Astrocyte of the hippocampus (primary cell): ENCODE measurements around the gene DIO3.
"Not testable (repeated sequence)": the region's sequence is repeated elsewhere in the genome, so short reads cannot be mapped to it uniquely, and the experiment has no call there.

ENCODE experiments used
- DNase-seq: peaks from one replicate; pipeline ENCODE4 v3.0.0; 2011; ENCODE audit warnings: low read depth, low spot score

DIO3 gene

GRCh38 chr14:101542391-101542790 lies 18.9 kb upstream of the DIO3 start:
- DNase-seq: no peak

GRCh38 chr14:101543814-101544213 lies 17.5 kb upstream of the DIO3 start:
- DNase-seq: no peak

DNA sequence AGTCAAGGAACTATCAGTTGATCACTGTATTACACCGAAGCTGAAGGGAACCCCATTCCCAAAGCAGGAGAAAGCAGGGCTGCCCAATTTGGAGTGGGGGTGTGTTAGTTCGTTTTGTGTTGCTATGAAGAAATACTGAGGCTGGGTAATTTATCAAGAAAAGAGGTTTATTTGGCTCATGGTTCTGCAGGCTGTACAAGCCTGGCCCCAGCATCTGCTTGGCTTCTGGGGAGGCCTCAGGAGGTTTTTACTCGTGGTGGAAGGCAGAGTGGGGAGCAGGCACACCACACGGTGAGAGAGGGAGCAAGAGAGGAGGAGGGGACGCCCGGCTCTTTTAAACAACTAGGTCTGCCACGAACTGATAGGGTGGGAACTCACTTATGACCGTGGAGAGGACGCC lies 16.7 kb upstream of the DIO3 start:
- no peak for DNase-seq

- no peak for DNase-seq
Measured at GRCh38 chr14:101546706-101547105, 14.6 kb upstream of the DIO3 start.

DNA sequence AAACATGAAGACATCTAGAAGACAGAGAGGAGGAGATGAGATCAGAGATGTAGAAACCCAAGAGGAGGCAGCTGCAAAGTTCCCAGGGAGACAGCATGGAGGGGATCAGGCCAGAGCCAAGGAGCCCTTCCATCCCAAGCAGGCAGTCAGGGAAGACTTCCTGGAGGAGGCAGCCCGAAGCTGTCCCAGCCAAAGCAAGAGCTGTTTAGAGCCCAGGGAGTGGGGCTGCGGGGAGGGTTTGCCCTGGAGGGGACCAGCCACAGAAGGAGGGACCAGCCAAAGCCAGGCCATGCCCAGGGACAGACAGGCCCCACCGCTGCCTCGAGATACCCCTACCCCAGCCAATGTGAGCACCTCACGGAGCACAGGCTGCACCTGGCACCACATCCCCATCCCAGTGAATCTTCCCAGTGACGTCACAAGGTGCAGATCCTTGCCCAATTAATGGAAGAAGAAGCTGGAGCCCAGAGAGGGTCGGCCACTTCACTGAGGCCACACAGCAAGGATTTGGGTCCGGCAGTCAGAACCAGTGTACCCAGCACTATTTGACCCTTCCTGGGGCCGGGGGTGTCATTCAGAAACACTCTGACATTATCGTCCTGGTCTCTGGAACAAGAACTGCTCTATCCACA lies 14.1 kb upstream of the DIO3 start:
- DNase-seq: no peak

DNA sequence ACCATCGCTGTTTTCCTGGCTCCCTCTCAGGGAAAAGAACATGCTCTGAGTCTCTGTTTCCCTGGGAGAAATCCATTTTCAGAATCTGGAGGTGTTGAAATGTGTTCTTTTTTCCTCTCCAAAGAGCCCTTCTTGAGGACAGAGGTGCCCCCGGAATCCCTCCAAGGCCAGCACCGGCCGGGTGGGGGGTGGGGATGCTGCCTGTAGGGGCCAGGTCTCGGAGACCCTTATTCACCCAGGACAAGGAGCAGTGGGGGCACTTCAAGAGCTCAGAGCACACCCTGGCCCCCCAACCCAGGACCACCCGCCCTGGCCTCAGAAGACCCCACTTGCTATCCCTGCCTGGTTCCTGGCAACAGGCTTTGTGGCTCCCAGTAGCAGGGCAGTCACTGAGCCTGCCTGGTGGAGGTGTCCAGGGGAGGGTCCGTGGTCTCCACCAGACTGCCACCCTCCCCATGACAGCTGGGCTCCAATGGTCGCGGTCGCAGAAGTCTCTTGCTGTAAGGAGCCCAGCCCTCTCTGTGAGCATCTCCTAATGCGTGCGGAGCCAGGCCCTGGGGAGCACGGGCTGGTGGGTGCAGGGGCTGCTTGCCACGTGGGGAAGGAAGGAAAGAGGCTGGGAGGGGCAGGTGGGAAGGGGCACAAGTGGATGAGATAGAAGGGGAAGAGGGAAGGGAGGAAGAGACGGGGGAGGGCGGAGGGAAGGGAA lies 13.2 kb upstream of the DIO3 start:
- DNase-seq: no peak

- no peak for DNase-seq
Measured at GRCh38 chr14:101548710-101549109, 12.6 kb upstream of the DIO3 start.

- no peak for DNase-seq
Measured at GRCh38 chr14:101549154-101549553, 12.1 kb upstream of the DIO3 start.

- not testable (repeated sequence) for DNase-seq
Measured at GRCh38 chr14:101550202-101550912, 10.9 kb upstream of the DIO3 start.

- no peak for DNase-seq
Measured at GRCh38 chr14:101551729-101552595, 9.3 kb upstream of the DIO3 start.

- DNase-seq: no peak
Measured at GRCh38 chr14:101552786-101553231, 8.5 kb upstream of the DIO3 start.

DNA sequence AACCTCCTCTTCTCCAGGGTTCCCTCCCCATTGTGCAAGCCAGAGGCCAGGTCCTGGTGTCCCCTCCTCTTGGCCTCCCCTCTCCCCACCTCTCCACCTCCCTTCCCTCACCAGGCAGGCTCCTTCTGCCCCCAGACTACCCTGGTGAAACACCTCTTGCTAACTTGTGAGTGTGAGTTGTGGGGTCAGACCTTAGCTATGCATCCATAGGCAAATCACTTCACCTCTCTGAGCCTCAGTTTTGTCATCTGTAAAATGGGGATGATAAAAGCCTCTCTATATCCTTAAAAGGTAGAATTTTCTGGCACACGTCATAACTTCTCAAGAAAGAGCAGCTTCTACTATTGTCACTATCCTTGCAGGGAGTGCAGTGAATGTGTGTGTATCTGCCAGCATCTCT lies 7.9 kb upstream of the DIO3 start:
- DNase-seq: no peak

- no peak for DNase-seq
Measured at GRCh38 chr14:101553931-101554330, 7.4 kb upstream of the DIO3 start.

- DNase-seq: no peak
Measured at GRCh38 chr14:101554991-101555668, 6.2 kb upstream of the DIO3 start.

GRCh38 chr14:101555669-101556043 lies 5.6 kb upstream of the DIO3 start:
- not testable (repeated sequence) for DNase-seq

DNA sequence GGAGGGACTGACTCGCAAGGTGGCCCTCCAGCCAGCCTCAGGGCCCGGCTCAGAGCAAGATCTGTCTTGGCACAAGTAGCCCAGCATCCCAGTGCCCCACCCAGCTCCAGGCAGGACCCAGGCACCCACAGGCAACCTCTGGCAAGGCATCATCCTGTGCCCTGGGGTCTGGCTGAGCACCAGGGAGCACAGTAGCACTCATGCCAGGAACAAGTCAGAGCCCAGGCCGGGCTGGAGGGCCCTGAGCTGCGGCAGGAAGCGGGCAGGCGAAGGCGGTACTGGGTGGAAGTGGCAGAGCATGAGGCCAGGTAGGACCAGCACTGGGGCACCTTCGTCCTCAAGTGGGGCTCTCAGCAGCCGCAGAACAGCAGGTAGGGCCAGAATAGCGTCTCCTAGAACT lies 5.2 kb upstream of the DIO3 start:
- no peak for DNase-seq

DNA sequence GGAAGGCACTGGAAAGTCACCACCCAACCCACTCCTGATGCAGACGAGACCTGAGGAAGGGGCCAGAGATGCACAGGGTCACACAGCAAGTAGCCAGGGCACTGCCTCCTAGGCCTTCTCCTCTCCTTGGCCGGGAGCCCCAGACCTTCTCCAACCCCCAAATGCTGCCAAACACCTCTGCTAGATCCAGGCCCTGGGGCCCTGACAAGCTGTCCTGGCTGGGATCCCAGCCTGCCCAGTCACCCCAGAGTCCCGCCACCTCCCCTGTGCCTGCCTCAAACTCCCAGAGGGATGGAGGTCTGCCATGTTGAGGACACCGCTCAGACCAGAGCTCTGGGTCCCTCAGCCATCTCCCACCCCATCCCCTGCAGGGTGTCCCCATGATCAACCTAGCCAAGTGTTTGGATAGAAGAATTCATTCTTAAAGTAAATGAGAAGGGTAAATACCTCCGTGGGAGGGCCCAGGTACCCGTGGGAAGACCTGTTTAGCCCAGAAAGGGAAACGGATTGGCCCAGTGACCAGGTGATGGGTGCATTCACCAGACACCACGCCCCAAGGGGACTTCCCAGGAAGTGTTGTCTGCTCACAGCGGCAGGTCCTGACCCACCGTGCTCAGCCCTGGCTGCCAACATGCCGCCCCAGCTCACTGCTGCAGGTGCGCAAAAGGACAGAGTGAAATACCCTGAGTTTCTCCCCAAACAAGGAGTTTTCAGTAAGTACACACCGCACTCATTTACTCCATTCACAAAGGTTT lies 4.6 kb upstream of the DIO3 start:
- no peak for DNase-seq

DNA sequence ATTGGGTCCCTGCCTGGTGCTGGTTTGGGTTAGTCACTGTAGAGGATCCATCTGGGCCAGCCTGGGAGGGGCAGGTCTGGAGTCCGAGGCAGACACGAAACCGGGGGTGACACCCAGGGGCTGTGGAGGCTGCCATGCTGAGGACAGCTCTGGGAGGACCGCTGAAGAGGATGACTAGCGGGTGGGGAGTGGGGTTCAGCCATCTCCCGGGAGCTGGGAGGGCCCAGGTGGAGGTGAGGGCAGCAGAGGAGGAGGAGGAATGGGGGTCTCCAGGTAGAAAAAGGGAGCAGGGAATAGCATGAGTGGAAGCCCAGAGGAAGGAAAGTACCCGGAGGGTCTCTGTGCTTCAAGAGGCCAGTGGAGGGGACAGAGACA lies 4.0 kb upstream of the DIO3 start:
- DNase-seq: no peak

GRCh38 chr14:101557811-101558738 lies 3.2 kb upstream of the DIO3 start:
- no peak for DNase-seq
